Loucy (cell line): Measurements from ENCODE around the gene CLDN6.

Experiments
- H2AFZ ChIP-seq: fragments of 200-600 bp; sonication (generic); 2 replicates; pipeline ENCODE4 v1.6.0; 2016; ENCODE audit warnings: antibody characterized with exemption, mild to moderate bottlenecking, low read length, moderate library complexity
- H3F3A ChIP-seq: fragments of 200-600 bp; 2 replicates; pipeline ENCODE4 v1.6.0; 2016; ENCODE audit warnings: antibody characterized with exemption, low read depth, mild to moderate bottlenecking
- H3K27me3 ChIP-seq: fragments of 200-600 bp; sonication (generic); 2 replicates; pipeline ENCODE4 v1.6.1; 2014; ENCODE audit warnings: low read length, mild to moderate bottlenecking; ENCODE audit not compliant: insufficient read depth, poor library complexity, severe bottlenecking
- H3K36me3 ChIP-seq: fragments of 200-600 bp; sonication (generic); 2 replicates; pipeline ENCODE4 v1.6.1; 2016; ENCODE audit warnings: low read length; ENCODE audit not compliant: insufficient read depth
- H3K4me1 ChIP-seq: fragments of 200-600 bp; sonication (generic); 2 replicates; pipeline ENCODE4 v1.5.1; 2014; ENCODE audit warnings: low read length, mild to moderate bottlenecking; ENCODE audit not compliant: insufficient read depth, poor library complexity, severe bottlenecking
- H3K4me2 ChIP-seq: fragments of 200-600 bp; sonication (generic); 2 replicates; pipeline ENCODE4 v1.6.0; 2014; ENCODE audit warnings: antibody characterized with exemption, low read length, low read depth, mild to moderate bottlenecking; ENCODE audit not compliant: poor library complexity, severe bottlenecking
- H3K4me3 ChIP-seq: fragments of 200-600 bp; sonication (generic); 2 replicates; pipeline ENCODE4 v1.5.1; 2014; ENCODE audit warnings: low read length, mild to moderate bottlenecking, mixed read lengths; ENCODE audit not compliant: poor library complexity, severe bottlenecking
- H3K79me2 ChIP-seq: fragments of 200-600 bp; sonication (generic); 2 replicates; pipeline ENCODE4 v1.6.1; 2014; ENCODE audit warnings: low read length; ENCODE audit not compliant: insufficient read depth
- H3K9ac ChIP-seq: fragments of 200-600 bp; sonication (generic); 2 replicates; pipeline ENCODE4 v1.6.0; 2014; ENCODE audit warnings: mild to moderate bottlenecking, low read depth, low read length, moderate library complexity; ENCODE audit not compliant: poor library complexity, severe bottlenecking
- H3K9me2 ChIP-seq: fragments of 200-600 bp; sonication (generic); replicated peaks from 2 replicates; pipeline ENCODE4 v1.6.1; 2016; ENCODE audit warnings: low read depth, low read length, mixed read lengths
- H3K9me3 ChIP-seq: fragments of 200-600 bp; sonication (generic); 2 replicates; pipeline ENCODE4 v1.6.1; 2014; ENCODE audit warnings: mild to moderate bottlenecking, antibody characterized with exemption, low read length, low read depth; ENCODE audit not compliant: insufficient read depth
- H4K20me1 ChIP-seq: fragments of 200-600 bp; sonication (generic); 2 replicates; pipeline ENCODE4 v1.6.0; 2014; ENCODE audit warnings: antibody characterized with exemption, low read length, mild to moderate bottlenecking; ENCODE audit not compliant: insufficient read depth, poor library complexity, severe bottlenecking
- CTCF ChIP-seq: fragments of 200-600 bp; sonication (generic); conservative IDR thresholded peaks from 2 replicates; pipeline ENCODE4 v1.5.1; 2014; ENCODE audit warnings: mild to moderate bottlenecking, antibody characterized with exemption, low read length
- EZH2phosphoT487 ChIP-seq: fragments of 200-600 bp; IDR thresholded peaks from 2 replicates; pipeline ENCODE4 v1.6.1; 2018; ENCODE audit warnings: antibody characterized with exemption, mild to moderate bottlenecking, moderate library complexity, borderline replicate concordance

Gene CLDN6

DNA sequence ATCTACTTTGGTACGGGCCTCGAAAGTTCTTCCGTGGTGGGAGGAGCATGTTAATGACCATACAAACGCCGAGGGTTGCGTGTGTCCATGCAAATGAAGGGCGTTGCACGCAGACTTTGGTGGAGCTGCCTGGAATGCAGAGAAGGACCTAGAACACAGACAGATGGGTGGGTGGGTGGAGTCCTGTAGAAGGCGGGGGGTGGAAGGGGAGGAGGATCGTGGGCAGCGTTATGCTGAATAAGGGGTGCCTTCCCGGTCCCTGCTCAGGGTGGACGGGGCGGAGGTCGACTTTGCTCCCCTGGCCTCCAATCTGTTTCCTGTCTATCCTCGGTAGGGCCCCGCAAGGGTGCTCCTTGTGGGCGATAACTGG, 49.6 kb downstream of the CLDN6 start:
- no peaks in the 10 kb centered on the region for H3F3A ChIP-seq
- H3K27me3 ChIP-seq = no peaks in the 10 kb centered on the region
- peak overlapping the region; percentile 66 for H3K4me2 ChIP-seq
- H3K79me2 ChIP-seq = peaks cover 11% of the 10 kb centered on the region; the same call in 1 of the 2 replicates
- no peaks in the 10 kb centered on the region for H3K9me3 ChIP-seq
- H3K4me3 ChIP-seq = peak overlapping the region; percentile 77
- peaks cover 2% of the 10 kb centered on the region for H3K4me1 ChIP-seq
- H4K20me1 ChIP-seq = peaks cover 7% of the 10 kb centered on the region
- no peaks in the 10 kb centered on the region for H3K9me2 ChIP-seq
- no peaks in the 10 kb centered on the region for H3K36me3 ChIP-seq
- no peak overlapping the region for H3K9ac ChIP-seq
- TF ChIP-seq EZH2phosphoT487 (no peak), CTCF (no peak)
- H2AFZ ChIP-seq = no peak overlapping the region

GRCh38 chr16:2967721-2968161, 50.2 kb downstream of the CLDN6 start:
- Histone ChIP-seq H3K4me2 (no peak overlapping the region), H3K4me1 (peaks cover 2% of the 10 kb centered on the region), H3K9ac (no peak overlapping the region), H3K27me3 (no peaks in the 10 kb centered on the region), H3K9me3 (no peaks in the 10 kb centered on the region), H2AFZ (no peak overlapping the region), H3K36me3 (no peaks in the 10 kb centered on the region), H3K9me2 (no peaks in the 10 kb centered on the region), H3F3A (no peaks in the 10 kb centered on the region), H3K4me3 (no peak overlapping the region), H4K20me1 (peaks cover 7% of the 10 kb centered on the region), H3K79me2 (peaks cover 11% of the 10 kb centered on the region; the same call in 1 of the 2 replicates)
- TF ChIP-seq CTCF (no peak), EZH2phosphoT487 (no peak)

- H3K4me1 ChIP-seq = peaks cover 2% of the 10 kb centered on the region
- H4K20me1 ChIP-seq = peaks cover 7% of the 10 kb centered on the region
- H2AFZ ChIP-seq = no peak overlapping the region
- H3K36me3 ChIP-seq = no peaks in the 10 kb centered on the region
- H3K9me3 ChIP-seq = no peaks in the 10 kb centered on the region
- H3F3A ChIP-seq = no peaks in the 10 kb centered on the region
- H3K79me2 ChIP-seq = peaks cover 11% of the 10 kb centered on the region; the same call in 1 of the 2 replicates
- H3K4me3 ChIP-seq = no peak overlapping the region
- H3K9me2 ChIP-seq = no peaks in the 10 kb centered on the region
- no peaks in the 10 kb centered on the region for H3K27me3 ChIP-seq
- no peak for TF ChIP-seq CTCF
- no peak overlapping the region for H3K9ac ChIP-seq
- no peak overlapping the region for H3K4me2 ChIP-seq
Observed at GRCh38 chr16:2967211-2967631, 50.8 kb downstream of the CLDN6 start.
